Stimulated activated CD4-positive, alpha-beta T cell treated with anti-CD3 and anti-CD28 coated beads, TNF-alpha, amount 100 ng/mL, for 48 hours (primary cell): Measurements from ENCODE around the gene KCNQ1.

Experiments used
- DNase-seq, 3 donors: peaks; one replicate each; pipeline ENCODE4 v3.0.0-alpha.2; 2020; ENCODE audit warnings: low read depth in 3 of 3

The KCNQ1 gene

GRCh38 chr11:2825889-2826678 is 381.3 kb downstream of the KCNQ1 start:
- DNase-seq = no peak

GRCh38 chr11:2826679-2827056 is 381.9 kb downstream of the KCNQ1 start:
- no peak for DNase-seq

- no peak for DNase-seq
Observed at GRCh38 chr11:2827256-2827655, 382.4 kb downstream of the KCNQ1 start.

- no peak for DNase-seq
Observed at GRCh38 chr11:2827792-2828191, 383.0 kb downstream of the KCNQ1 start.

- no peak for DNase-seq
Observed at GRCh38 chr11:2828585-2829330, 383.9 kb downstream of the KCNQ1 start.

GRCh38 chr11:2830030-2830812 is 385.4 kb downstream of the KCNQ1 start:
- no peak for DNase-seq

- no peak for DNase-seq
Observed at GRCh38 chr11:2830886-2831285, 386.1 kb downstream of the KCNQ1 start.

GRCh38 chr11:2831781-2832532 is 387.1 kb downstream of the KCNQ1 start:
- no peak for DNase-seq

GRCh38 chr11:2832533-2833020 is 387.8 kb downstream of the KCNQ1 start:
- DNase-seq = no peak

- no peak for DNase-seq
Observed at GRCh38 chr11:2833051-2833715, 388.4 kb downstream of the KCNQ1 start.

- no peak for DNase-seq
Observed at GRCh38 chr11:2833716-2834502, 389.1 kb downstream of the KCNQ1 start.

GRCh38 chr11:2834503-2835273 is 389.9 kb downstream of the KCNQ1 start:
- no peak for DNase-seq

- no peak for DNase-seq
Observed at GRCh38 chr11:2835296-2835695, 390.5 kb downstream of the KCNQ1 start.

GRCh38 chr11:2835751-2836150 is 390.9 kb downstream of the KCNQ1 start:
- DNase-seq = no peak

- DNase-seq = no peak
Observed at GRCh38 chr11:2836315-2837095, 391.7 kb downstream of the KCNQ1 start.

- DNase-seq = no peak
Observed at GRCh38 chr11:2837096-2837601, 392.3 kb downstream of the KCNQ1 start.

GRCh38 chr11:2837651-2838050 is 392.8 kb downstream of the KCNQ1 start:
- no peak for DNase-seq

- no peak for DNase-seq
Observed at GRCh38 chr11:2838091-2838490, 393.3 kb downstream of the KCNQ1 start.
